WTC11 (cell line): ENCODE data around the gene GPC4. TPM values are rescaled to one million over a fixed set of nuclear protein-coding genes. Genes with fewer than 3 reads are reported as not detected.

Experiments
- ATAC-seq: fragments of 200-7000 bp; cut with Tn5 transposase; 2 replicates; pipeline ENCODE4 v1.10.0; 2021; ENCODE audit warnings: mild to moderate bottlenecking, moderate library complexity
- CTCF ChIA-PET: fragments of 300-600 bp; sonication (Branson Sonifier 250); formaldehyde crosslinking; loops from one replicate; lab custom pipeline; 2021; ENCODE audit warnings: antibody characterized with exemption; lab: Charles Lee
- POLR2A ChIA-PET: fragments of 350-600 bp; sonication (Branson Sonifier 250); formaldehyde crosslinking; loops from one replicate; lab custom pipeline; 2021; ENCODE audit warnings: antibody characterized with exemption; lab: Charles Lee
- DNase-seq: peaks from one replicate; pipeline ENCODE4 v3.0.0; 2021; ENCODE audit warnings: low spot score
- H3K27ac Mint-ChIP-seq: 2 replicates; pipeline ENCODE4 v1.8.0; 2021; ENCODE audit warnings: mixed read lengths
- H3K27me3 Mint-ChIP-seq: 2 replicates; pipeline ENCODE4 v1.8.0; 2021; ENCODE audit warnings: low read depth, mild to moderate bottlenecking, moderate library complexity, mixed read lengths
- H3K36me3 Mint-ChIP-seq: 2 replicates; pipeline ENCODE4 v1.8.0; 2021; ENCODE audit warnings: mixed read lengths
- H3K4me1 Mint-ChIP-seq: 2 replicates; pipeline ENCODE4 v1.8.0; 2022; ENCODE audit warnings: mixed read lengths
- H3K4me3 Mint-ChIP-seq: 2 replicates; pipeline ENCODE4 v1.8.0; 2021; ENCODE audit warnings: mild to moderate bottlenecking, moderate library complexity, mixed read lengths
- H3K9me3 Mint-ChIP-seq: 2 replicates; pipeline ENCODE4 v1.8.0; 2021; ENCODE audit warnings: mixed read lengths
- CDX4 ChIP-seq: fragments of 250-450 bp; sonication (Bioruptor Pico); IDR thresholded peaks from 2 replicates; pipeline ENCODE4 v1.9.0; 2021; ENCODE audit warnings: moderate library complexity, mild to moderate bottlenecking, inconsistent platforms, borderline replicate concordance
- FOXJ3 ChIP-seq: sonication (generic); formaldehyde crosslinking; IDR thresholded peaks from 2 replicates; pipeline ENCODE4 v1.9.0; 2021; ENCODE audit warnings: missing genetic modification reagents, mild to moderate bottlenecking, borderline replicate concordance
- GRHL2 ChIP-seq: fragments of 250-450 bp; sonication (Bioruptor Pico); IDR thresholded peaks from 2 replicates; pipeline ENCODE4 v1.8.0; 2022; ENCODE audit warnings: mild to moderate bottlenecking, moderate library complexity; ENCODE audit not compliant: insufficient replicate concordance, severe bottlenecking
- JAZF1 ChIP-seq: fragments of 250-450 bp; sonication (Bioruptor Pico); IDR thresholded peaks from 2 replicates; pipeline ENCODE4 v1.9.0; 2021; ENCODE audit warnings: moderate library complexity, mild to moderate bottlenecking, inconsistent platforms
- JUN ChIP-seq: sonication (generic); formaldehyde crosslinking; IDR thresholded peaks from 2 replicates; pipeline ENCODE4 v1.8.0; 2023; ENCODE audit warnings: mild to moderate bottlenecking, missing genetic modification reagents
- MXD4 ChIP-seq: fragments of 250-450 bp; sonication (Bioruptor Pico); IDR thresholded peaks from 2 replicates; pipeline ENCODE4 v1.8.0; 2021; ENCODE audit warnings: mild to moderate bottlenecking, moderate library complexity, borderline replicate concordance
- NFATC4 ChIP-seq: fragments of 250-450 bp; sonication (Bioruptor Pico); IDR thresholded peaks from 2 replicates; pipeline ENCODE4 v1.9.0; 2021; ENCODE audit warnings: mild to moderate bottlenecking
- NFYB ChIP-seq: sonication (generic); formaldehyde crosslinking; conservative IDR thresholded peaks from 2 replicates; pipeline ENCODE4 v1.8.0; 2022; ENCODE audit warnings: low read depth, missing genetic modification reagents
- NR1H2 ChIP-seq: sonication (generic); formaldehyde crosslinking; IDR thresholded peaks from 2 replicates; pipeline ENCODE4 v1.9.0; 2021; ENCODE audit warnings: mild to moderate bottlenecking, moderate library complexity, missing genetic modification reagents
- NR2C2 ChIP-seq: sonication (generic); formaldehyde crosslinking; IDR thresholded peaks from 2 replicates; pipeline ENCODE4 v1.8.0; 2022; ENCODE audit warnings: mild to moderate bottlenecking, missing genetic modification reagents
- RELA ChIP-seq: sonication (generic); formaldehyde crosslinking; IDR thresholded peaks from 2 replicates; pipeline ENCODE4 v1.8.1; 2022; ENCODE audit warnings: missing genetic modification reagents, mild to moderate bottlenecking, borderline replicate concordance
- SMAD3 ChIP-seq: sonication (generic); formaldehyde crosslinking; IDR thresholded peaks from 2 replicates; pipeline ENCODE4 v1.8.0; 2022; ENCODE audit warnings: missing genetic modification reagents, mild to moderate bottlenecking, borderline replicate concordance
- SP1 ChIP-seq: sonication (generic); formaldehyde crosslinking; conservative IDR thresholded peaks from 2 replicates; pipeline ENCODE4 v1.8.1; 2022; ENCODE audit warnings: missing genetic modification reagents
- TCF7 ChIP-seq: sonication (generic); formaldehyde crosslinking; IDR thresholded peaks from 2 replicates; pipeline ENCODE4 v1.8.0; 2022; ENCODE audit warnings: mild to moderate bottlenecking, low read depth, missing genetic modification reagents, moderate library complexity
- TEAD1 ChIP-seq: sonication (generic); formaldehyde crosslinking; IDR thresholded peaks from 2 replicates; pipeline ENCODE4 v1.8.0; 2022; ENCODE audit warnings: mild to moderate bottlenecking, missing genetic modification reagents
- ZNF138 ChIP-seq: sonication (generic); formaldehyde crosslinking; conservative IDR thresholded peaks from 2 replicates; pipeline ENCODE4 v1.8.1; 2022; ENCODE audit warnings: mild to moderate bottlenecking, moderate library complexity, missing genetic modification reagents
- ZNF317 ChIP-seq: sonication (generic); formaldehyde crosslinking; IDR thresholded peaks from 2 replicates; pipeline ENCODE4 v1.8.1; 2023; ENCODE audit warnings: low read depth, mild to moderate bottlenecking, moderate library complexity, missing genetic modification reagents, borderline replicate concordance
- ZNF416 ChIP-seq: fragments of 250-450 bp; sonication (Bioruptor Pico); IDR thresholded peaks from 2 replicates; pipeline ENCODE4 v1.9.0; 2021; ENCODE audit warnings: mild to moderate bottlenecking, inconsistent platforms
- ZNF423 ChIP-seq: fragments of 250-450 bp; sonication (Bioruptor Pico); IDR thresholded peaks from 2 replicates; pipeline ENCODE4 v2.1.2; 2022; ENCODE audit warnings: mild to moderate bottlenecking, moderate library complexity
- total RNA-seq: library from RNA; stranded (reverse); gene quantifications from 3 replicates; pipeline ENCODE4 v1.2.3, GENCODE V29; 2021
- TF ChIP-seq, protein P1 (sequence below): sonication (generic); formaldehyde crosslinking; IDR thresholded peaks from 2 replicates; pipeline ENCODE4 v1.8.0; 2022; ENCODE audit warnings: mild to moderate bottlenecking, missing genetic modification reagents
- TF ChIP-seq, protein P2 (sequence below): sonication (generic); formaldehyde crosslinking; IDR thresholded peaks from 2 replicates; pipeline ENCODE4 v1.8.0; 2022; ENCODE audit warnings: mild to moderate bottlenecking, missing genetic modification reagents
- TF ChIP-seq, protein P3 (sequence below): fragments of 250-450 bp; sonication (Bioruptor Pico); IDR thresholded peaks from 2 replicates; pipeline ENCODE4 v1.9.0; 2021; ENCODE audit warnings: mild to moderate bottlenecking
- TF ChIP-seq, protein P4 (sequence below): sonication (generic); formaldehyde crosslinking; IDR thresholded peaks from 2 replicates; pipeline ENCODE4 v1.8.0; 2023; ENCODE audit warnings: mild to moderate bottlenecking, missing genetic modification reagents

Gene GPC4
- total RNA-seq, 1 experiment from 2014 or later = 144 TPM

DNA sequence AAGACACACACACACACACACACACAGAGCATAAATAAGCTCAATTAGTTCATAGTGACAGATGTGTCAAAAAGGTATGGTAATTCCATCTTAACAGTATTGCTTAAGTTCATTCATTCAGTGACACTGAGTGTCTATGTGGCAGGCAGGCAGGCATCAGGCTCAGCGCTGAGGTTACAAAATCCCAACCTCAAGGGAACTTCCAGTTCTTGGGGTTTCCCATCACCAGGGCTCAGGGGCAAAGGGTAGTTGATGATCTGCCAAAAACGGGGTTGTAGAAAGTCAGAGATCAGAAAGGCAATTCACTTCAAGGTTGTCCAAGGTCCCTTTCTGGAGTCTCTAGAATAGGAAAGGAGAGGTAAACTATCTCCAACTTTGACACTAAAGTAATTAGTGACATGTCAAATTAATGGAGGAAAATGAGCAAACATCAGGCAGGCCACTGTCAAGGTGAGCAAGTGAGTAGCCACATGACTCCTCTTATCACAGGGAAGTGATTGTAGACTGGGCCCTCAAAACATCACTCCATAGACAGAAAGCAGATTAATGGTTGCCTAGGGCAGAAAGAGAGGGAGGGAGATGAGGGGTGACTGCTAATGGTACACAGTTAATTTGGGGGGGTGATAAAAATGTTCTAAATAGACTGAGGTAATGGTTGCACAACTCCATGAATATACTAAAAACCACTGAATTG lies 41.8 kb downstream of the GPC4 start:
- peaks cover 80% of the 10 kb centered on the region for H3K4me1 Mint-ChIP-seq
- no peaks in the 10 kb centered on the region for H3K36me3 Mint-ChIP-seq
- CTCF ChIA-PET = no interaction called here
- no peak overlapping the region for H3K4me3 Mint-ChIP-seq
- no peaks in the 10 kb centered on the region for H3K27me3 Mint-ChIP-seq
- TF ChIP-seq, protein P1, sequence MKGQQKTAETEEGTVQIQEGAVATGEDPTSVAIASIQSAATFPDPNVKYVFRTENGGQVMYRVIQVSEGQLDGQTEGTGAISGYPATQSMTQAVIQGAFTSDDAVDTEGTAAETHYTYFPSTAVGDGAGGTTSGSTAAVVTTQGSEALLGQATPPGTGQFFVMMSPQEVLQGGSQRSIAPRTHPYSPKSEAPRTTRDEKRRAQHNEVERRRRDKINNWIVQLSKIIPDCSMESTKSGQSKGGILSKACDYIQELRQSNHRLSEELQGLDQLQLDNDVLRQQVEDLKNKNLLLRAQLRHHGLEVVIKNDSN = no peak
- H3K27ac Mint-ChIP-seq = peak overlapping the region; percentile 73
- ATAC-seq (no peak), DNase-seq (no peak)
- POLR2A ChIA-PET = no interaction called here
- no peaks in the 10 kb centered on the region for H3K9me3 Mint-ChIP-seq

DNA sequence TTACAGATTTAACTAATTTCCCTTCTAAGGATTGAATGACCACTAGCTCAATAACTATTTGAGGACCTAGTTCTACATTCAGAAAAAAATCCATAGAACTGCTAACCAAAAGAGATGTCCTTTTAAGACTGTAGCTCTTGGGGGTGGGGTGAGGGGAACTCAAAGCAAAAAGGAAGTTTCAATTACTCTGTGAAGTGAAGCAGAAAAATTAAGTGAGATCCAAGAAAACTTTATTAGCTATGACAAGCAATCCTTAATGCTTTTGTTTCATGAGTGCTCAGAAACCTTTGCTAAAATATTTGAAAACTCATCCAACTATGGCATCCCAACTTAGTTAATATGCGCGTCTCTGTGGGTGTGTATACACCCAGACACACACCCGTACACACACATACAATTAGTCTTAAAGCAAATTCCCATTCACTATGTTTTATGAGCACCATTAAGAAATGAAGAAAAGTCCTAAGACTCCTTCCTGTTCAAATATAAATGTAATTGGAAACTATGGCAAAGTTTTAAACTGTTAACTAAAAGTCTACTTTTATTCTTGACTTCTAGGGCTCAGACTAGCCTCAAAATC lies 44.5 kb downstream of the GPC4 start:
- no peak for TF ChIP-seq NFATC4
- TF ChIP-seq NFYB = no peak
- TF ChIP-seq ZNF416 (CRISPR knock-in tag) = no peak
- no peak for TF ChIP-seq SMAD3 (CRISPR knock-in tag)
- no peak for TF ChIP-seq GRHL2 (CRISPR knock-in tag)
- TF ChIP-seq ZNF317 (CRISPR knock-in tag) = no peak
- TF ChIP-seq MXD4 (CRISPR knock-in tag) = no peak
- TF ChIP-seq TEAD1 (CRISPR knock-in tag) = no peak
- no peak for TF ChIP-seq FOXJ3 (CRISPR knock-in tag)
- TF ChIP-seq, protein P2, sequence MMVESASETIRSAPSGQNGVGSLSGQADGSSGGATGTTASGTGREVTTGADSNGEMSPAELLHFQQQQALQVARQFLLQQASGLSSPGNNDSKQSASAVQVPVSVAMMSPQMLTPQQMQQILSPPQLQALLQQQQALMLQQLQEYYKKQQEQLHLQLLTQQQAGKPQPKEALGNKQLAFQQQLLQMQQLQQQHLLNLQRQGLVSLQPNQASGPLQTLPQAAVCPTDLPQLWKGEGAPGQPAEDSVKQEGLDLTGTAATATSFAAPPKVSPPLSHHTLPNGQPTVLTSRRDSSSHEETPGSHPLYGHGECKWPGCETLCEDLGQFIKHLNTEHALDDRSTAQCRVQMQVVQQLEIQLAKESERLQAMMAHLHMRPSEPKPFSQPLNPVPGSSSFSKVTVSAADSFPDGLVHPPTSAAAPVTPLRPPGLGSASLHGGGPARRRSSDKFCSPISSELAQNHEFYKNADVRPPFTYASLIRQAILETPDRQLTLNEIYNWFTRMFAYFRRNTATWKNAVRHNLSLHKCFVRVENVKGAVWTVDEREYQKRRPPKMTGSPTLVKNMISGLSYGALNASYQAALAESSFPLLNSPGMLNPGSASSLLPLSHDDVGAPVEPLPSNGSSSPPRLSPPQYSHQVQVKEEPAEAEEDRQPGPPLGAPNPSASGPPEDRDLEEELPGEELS (CRISPR knock-in tag) = no peak
- TF ChIP-seq ZNF138 (CRISPR knock-in tag) = no peak
- TF ChIP-seq, protein P3, sequence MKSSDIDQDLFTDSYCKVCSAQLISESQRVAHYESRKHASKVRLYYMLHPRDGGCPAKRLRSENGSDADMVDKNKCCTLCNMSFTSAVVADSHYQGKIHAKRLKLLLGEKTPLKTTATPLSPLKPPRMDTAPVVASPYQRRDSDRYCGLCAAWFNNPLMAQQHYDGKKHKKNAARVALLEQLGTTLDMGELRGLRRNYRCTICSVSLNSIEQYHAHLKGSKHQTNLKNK (CRISPR knock-in tag) = no peak
- TF ChIP-seq, protein P4, sequence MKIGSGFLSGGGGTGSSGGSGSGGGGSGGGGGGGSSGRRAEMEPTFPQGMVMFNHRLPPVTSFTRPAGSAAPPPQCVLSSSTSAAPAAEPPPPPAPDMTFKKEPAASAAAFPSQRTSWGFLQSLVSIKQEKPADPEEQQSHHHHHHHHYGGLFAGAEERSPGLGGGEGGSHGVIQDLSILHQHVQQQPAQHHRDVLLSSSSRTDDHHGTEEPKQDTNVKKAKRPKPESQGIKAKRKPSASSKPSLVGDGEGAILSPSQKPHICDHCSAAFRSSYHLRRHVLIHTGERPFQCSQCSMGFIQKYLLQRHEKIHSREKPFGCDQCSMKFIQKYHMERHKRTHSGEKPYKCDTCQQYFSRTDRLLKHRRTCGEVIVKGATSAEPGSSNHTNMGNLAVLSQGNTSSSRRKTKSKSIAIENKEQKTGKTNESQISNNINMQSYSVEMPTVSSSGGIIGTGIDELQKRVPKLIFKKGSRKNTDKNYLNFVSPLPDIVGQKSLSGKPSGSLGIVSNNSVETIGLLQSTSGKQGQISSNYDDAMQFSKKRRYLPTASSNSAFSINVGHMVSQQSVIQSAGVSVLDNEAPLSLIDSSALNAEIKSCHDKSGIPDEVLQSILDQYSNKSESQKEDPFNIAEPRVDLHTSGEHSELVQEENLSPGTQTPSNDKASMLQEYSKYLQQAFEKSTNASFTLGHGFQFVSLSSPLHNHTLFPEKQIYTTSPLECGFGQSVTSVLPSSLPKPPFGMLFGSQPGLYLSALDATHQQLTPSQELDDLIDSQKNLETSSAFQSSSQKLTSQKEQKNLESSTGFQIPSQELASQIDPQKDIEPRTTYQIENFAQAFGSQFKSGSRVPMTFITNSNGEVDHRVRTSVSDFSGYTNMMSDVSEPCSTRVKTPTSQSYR (CRISPR knock-in tag) = no peak
- TF ChIP-seq TCF7 (CRISPR knock-in tag) = no peak
- H3K9me3 Mint-ChIP-seq = no peaks in the 10 kb centered on the region
- H3K27me3 Mint-ChIP-seq = no peaks in the 10 kb centered on the region
- ChIA-PET POLR2A (no interaction called here), CTCF (no interaction called here)
- DNase-seq (no peak), ATAC-seq (no peak)
- H3K4me1 Mint-ChIP-seq = peaks cover 74% of the 10 kb centered on the region
- no peak overlapping the region for H3K4me3 Mint-ChIP-seq
- peak overlapping the region; percentile 33; the same call in 1 of the 2 replicates for H3K27ac Mint-ChIP-seq
- no peaks in the 10 kb centered on the region for H3K36me3 Mint-ChIP-seq

DNA sequence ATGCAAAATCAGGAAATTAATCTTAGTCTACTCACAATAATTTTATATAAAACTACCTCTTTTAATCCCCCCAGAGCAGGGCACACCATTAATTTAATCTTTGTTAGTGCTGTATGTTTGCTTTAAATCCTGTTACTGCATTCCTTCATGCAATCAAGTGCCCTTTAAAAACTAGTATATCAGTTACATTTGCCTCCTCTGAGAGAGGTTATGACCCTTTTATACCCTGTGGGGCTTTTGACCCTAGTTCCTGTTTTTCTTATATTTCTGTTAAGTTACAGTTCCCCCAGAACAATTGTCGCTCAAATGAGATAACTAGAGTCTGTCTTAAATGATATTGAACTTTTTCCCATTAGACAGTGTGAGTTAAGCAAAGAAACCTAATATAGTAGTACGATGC lies 46.2 kb downstream of the GPC4 start:
- Mint-ChIP-seq H3K27ac (no peak overlapping the region), H3K36me3 (no peaks in the 10 kb centered on the region), H3K9me3 (no peaks in the 10 kb centered on the region), H3K4me3 (no peak overlapping the region), H3K4me1 (peaks cover 73% of the 10 kb centered on the region), H3K27me3 (no peaks in the 10 kb centered on the region)
- CTCF ChIA-PET = no interaction called here
- DNase-seq (no peak), ATAC-seq (no peak)
- POLR2A ChIA-PET = no interaction called here
- TF ChIP-seq CDX4 (CRISPR knock-in tag) = no peak
- no peak for TF ChIP-seq SP1 (CRISPR knock-in tag)
- TF ChIP-seq GRHL2 (CRISPR knock-in tag) = no peak
- TF ChIP-seq JAZF1 = no peak
- TF ChIP-seq NFATC4 = no peak
- TF ChIP-seq NR1H2 = no peak
- TF ChIP-seq, protein P1 = no peak
- TF ChIP-seq ZNF423 = no peak
- no peak for TF ChIP-seq NR2C2
- TF ChIP-seq RELA = no peak
- TF ChIP-seq JUN (CRISPR knock-in tag) = no peak
- no peak for TF ChIP-seq TCF7 (CRISPR knock-in tag)
